NCI-H1417 treated with DMSO at 0.1 percent for 48 hours (cell line): ENCODE data around the gene TBC1D12.
"Not testable (repeated sequence)": the region's sequence is repeated elsewhere in the genome, so short reads cannot be mapped to it uniquely, and the experiment has no call there.

Experiments used
- DNase-seq: peaks from one replicate; lab custom pipeline; 2025; lab: John Stamatoyannopoulos, UW

TBC1D12 gene

DNA sequence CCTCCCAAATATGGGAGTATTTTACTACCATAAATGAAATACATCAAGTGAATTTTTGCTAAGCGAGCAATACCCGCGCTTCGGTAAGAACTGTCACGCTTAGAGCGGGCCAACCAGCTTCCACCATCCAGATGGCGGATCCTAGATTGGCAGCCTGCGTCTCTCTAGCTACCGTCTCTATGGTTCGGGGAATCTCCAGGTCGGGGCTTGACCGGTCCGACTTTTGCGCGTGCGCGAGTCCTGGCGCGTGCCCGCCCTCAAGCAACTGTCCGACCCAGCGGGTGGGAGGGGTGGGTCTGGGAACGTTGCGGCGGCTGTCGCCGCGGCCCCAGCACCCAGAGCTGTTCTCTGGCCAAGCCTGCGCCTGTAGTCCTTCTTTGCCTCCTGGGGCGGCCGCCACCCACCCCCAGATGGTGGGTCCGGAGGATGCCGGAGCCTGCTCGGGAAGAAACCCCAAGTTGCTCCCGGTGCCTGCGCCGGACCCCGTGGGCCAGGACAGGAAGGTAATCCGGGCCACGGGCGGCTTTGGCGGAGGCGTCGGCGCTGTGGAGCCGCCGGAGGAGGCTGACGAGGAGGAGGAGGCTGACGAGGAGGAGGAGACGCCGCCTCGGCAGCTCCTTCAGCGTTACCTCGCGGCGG, at the start of gene TBC1D12:
Gene TBC1D12 (plus strand): TSS at position 338 of the 639 bp plus-strand sequence. CDS start 73 bp downstream, at position 411.
- peak; percentile 41 for DNase-seq

- no peak for DNase-seq
These were observed 49.0 kb upstream of the TBC1D12 start for GRCh38 chr10:94353336-94353735.

- DNase-seq = no peak
These were observed 46.5 kb upstream of the TBC1D12 start for GRCh38 chr10:94355841-94356240.

DNA sequence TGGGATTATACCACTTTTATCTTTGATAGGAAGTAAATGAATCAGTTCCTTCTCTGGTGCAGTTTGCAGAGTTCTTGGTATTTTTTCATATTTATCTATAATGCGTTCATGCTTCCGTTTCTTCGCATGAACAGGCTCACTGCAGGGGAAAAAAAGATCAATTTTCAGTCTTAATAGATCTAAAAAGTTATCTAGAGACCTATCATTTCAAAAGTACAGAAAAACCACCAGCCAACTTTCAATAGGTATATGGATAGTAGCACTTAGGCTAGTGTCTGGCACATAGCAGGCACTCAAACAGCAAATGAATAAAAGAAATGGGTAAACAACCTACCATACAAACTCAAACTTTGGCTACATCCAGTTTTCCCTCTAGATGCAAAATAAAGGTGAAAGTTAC, 45.1 kb upstream of the TBC1D12 start:
- no peak for DNase-seq

DNA sequence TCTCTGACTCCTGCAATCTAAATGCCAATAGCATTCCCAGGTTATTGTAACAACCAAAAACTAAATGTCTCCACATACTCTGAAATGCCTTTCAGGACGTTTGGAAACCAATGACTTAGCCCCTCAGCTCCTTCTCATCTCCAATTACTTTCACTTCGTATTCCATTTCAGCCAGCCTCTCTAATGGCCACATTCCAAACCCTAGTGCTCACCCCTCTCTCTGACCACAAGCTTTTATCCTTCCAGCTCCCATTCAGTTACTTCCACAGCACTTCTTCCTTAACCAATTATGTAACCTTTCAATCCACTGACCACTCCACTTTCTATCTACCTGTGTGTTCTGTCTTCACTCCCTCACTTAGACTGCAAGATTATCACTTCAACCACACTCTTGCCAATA, 43.9 kb upstream of the TBC1D12 start:
- no peak for DNase-seq

DNA sequence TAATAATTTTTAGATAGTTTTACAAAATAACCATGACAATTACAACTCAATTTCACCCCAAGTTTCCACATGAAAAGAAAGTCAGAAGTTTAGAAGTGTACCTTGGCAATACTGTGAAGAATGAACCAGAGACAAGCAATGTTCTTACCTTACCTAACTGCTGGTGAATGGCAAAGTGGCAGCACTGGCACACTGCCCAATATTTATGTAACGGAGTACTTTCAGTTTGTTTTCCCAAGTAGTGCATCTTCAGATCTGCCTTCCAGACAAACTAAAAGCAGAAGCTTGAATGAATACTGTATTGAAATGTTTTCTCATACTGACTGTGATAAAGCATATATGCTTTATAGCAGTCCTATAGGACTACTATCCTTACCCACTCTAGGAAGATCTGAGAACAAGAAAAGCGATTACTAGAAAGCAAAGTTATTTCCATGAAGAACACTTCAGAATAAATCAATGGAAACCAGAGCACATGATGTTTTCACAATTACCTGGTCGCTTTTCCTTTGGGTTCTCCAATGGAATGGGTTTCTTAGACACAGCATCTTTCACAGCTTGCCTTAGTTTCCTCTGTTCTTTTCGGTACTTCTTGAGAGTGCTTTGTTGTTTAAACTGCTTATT, 41.1 kb upstream of the TBC1D12 start:
- DNase-seq = no peak

- peak; percentile 46 for DNase-seq
These were observed 39.7 kb upstream of the TBC1D12 start, which contains the start of gene NOC3L for GRCh38 chr10:94362360-94363250. TSS of gene NOC3L (minus strand) at chr10:94362939. CDS start at chr10:94362838, 101 bp downstream.

DNA sequence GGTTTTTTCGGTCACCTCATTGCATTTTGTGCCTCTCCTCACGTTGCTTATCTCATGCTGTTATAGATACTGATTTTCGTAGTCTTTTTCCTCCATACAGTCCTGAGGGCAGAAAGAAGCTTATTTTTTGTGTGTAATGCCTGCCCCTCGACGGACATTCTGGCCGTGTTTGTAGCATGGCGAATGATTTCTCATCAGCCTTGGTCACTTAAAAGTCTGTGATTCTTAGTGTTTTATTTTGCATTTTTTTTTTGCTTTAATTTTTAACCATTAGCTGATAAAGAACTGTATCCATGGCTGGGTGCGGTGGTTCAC, 39.1 kb upstream of the TBC1D12 start:
- no peak for DNase-seq

DNA sequence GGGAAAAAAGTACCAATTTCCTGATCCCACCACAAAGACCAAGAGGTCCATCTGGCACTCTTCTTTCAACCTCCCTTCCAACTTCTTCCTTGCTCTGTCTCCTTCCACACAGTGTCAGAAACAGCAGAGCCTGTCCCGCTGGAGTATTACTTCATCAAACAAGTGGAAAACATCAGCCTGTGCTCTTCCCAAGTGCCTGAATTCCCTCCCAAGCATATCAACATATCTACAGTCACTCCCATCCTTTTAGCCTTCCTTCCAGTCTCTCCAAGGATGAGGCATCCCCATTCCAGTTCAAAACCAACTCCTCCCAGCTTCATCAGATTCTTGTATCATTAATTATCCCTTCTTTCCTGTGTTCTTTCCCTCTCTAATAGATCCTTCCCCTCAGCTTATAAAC, 37.9 kb upstream of the TBC1D12 start:
- DNase-seq = no peak

DNA sequence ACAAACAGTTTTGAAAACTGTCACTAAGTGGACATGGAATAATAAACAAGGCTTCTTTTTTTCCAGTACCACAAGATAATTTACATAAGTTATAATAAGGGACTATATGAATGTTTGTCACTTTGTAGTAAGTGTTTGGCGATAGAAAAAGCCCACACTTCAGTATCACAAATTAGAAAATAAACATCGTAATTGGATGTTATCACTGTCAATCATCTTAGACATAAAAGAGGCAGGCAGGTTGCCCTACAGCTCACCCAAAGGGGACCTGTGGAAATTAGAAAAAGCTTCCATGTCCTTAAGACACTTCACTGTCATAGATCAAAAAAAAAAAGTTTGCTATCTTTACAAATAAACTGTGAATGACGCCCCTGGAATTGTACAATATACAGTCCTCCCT, 36.0 kb upstream of the TBC1D12 start:
- DNase-seq = no peak

DNA sequence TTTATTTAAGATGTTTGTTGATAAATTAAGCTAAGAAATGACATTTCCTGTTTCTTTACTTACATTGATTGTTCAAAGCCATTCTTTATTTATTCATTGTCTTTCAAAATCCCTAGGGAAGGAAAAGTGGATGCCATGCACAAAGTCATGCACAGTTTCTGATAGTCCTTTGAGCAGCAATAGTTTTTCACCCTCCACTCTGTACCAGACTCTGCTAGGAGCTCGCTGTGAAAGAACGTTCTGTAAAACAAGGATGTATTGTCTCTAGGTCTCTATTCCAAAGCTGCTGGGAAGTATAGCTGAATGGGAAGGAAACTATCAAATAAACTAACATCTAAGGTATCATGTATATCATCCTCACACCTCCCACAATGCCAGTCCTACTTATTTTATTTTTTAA, 31.8 kb upstream of the TBC1D12 start:
- no peak for DNase-seq

DNA sequence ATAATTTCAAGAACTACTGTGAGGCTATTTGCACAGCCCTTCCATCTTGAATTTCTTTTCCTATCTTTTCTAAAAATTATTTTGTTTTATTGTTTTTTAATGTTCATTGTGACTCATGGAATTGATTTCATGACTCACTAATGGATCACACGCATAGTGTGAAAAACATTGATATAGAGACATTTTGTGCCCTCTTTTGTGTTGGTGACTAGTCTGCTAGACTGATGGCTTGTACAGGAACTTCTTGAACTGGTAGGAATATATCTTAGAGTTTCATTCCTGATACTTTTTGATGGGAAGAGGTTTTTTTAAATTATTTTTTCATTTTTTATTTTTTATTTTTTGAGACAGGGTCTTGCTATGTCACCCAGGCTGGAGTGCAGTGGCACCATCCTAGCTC, 27.0 kb upstream of the TBC1D12 start:
- DNase-seq = no peak

DNA sequence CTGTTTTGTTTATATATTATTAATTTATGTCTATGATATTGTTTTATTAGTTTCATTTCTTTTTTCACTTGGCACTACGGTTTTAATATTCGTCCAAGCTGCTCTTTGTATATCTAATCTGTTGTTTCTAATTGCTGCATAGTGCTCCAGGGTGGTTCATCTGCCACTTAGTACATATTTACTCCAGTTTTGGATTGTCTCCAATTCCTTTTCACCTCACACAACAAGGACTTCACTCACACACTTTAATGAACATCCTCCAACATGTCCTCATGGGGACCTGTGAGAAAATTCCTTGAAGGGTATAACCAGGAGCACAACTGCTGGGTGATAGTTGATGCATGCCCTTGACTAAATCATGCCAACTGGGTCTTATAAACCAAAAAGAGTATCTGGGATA, 25.5 kb upstream of the TBC1D12 start:
- DNase-seq = no peak

- no peak for DNase-seq
These were observed 18.8 kb upstream of the TBC1D12 start for GRCh38 chr10:94383530-94383929.

- not testable (repeated sequence) for DNase-seq
These were observed 16.6 kb upstream of the TBC1D12 start for GRCh38 chr10:94385733-94386132.

- not testable (repeated sequence) for DNase-seq
These were observed 10.2 kb upstream of the TBC1D12 start for GRCh38 chr10:94392117-94392516.

GRCh38 chr10:94397549-94398370, 4.6 kb upstream of the TBC1D12 start:
- no peak for DNase-seq

GRCh38 chr10:94398762-94399161, 3.6 kb upstream of the TBC1D12 start:
- DNase-seq = no peak

DNA sequence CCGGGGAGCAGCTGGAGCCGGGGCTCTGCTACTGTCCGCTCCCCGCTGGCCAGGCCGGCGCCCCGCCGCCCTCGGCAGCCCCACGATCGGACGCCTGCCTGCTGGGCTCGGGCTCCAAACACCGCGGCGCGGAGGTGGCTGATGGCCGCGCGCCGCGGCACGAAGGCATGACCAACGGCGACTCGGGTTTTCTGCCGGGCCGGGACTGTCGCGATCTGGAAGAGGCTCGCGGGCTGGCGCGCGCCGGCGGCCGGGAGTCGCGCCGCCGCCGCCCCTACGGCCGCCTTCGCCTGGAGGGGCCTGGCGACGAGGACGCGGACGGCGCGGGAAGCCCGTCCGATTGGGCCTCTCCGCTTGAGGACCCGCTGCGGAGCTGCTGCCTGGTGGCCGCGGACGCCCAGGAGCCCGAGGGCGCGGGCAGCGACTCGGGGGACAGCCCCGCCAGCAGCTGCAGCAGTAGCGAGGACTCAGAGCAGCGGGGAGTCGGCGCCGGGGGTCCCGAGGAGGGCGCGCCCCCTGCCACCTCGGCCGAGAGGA, 570 bp downstream of the TBC1D12 start:
- no peak for DNase-seq

GRCh38 chr10:94403380-94404213, 1.3 kb downstream of the TBC1D12 start:
- peak; percentile 4 for DNase-seq

DNA sequence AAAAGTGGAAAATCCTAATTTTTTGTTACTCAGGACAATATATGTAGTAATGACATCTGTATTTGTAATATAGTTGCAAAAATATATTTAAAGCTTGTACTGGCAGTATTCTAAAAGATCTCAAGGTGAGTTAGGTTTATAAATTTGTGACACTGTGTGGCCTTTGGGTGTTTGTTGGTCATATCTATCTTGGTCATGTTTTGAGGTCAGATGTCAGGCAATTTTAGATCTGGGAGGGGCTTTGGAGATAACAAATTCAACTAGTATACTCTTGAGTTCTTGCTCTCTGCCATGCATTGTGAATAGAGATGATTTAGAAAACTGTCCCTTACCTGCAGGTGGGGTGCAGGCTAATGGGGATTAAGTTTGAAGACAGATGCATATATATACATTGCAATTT, 3.1 kb downstream of the TBC1D12 start:
- DNase-seq = no peak
